NCI-H2196 treated with DMSO at 0.1 percent for 48 hours (cell line): Measurements from ENCODE around the gene TFDP1.
A peak's percentile ranks its signal among the peaks of the same experiment; 100 is the strongest.
"Not testable (repeated sequence)": the region's sequence is repeated elsewhere in the genome, so short reads cannot be mapped to it uniquely, and the experiment has no call there.

Experiments used
- DNase-seq: peaks from one replicate; lab custom pipeline; 2025; ENCODE audit not compliant: unreplicated experiment; lab: John Stamatoyannopoulos, UW

Gene TFDP1

GRCh38 chr13:113613789-113614379 is 29.3 kb downstream of the TFDP1 start:
- no peak for DNase-seq

- no peak for DNase-seq
Measured at GRCh38 chr13:113616281-113616906, 31.8 kb downstream of the TFDP1 start.

GRCh38 chr13:113616991-113617749 is 32.6 kb downstream of the TFDP1 start:
- DNase-seq = peak; percentile 39

- DNase-seq = no peak
Measured at GRCh38 chr13:113617961-113618360, 33.4 kb downstream of the TFDP1 start.

GRCh38 chr13:113618455-113618854 is 33.9 kb downstream of the TFDP1 start:
- DNase-seq = no peak

GRCh38 chr13:113620036-113620796 is 35.7 kb downstream of the TFDP1 start:
- no peak for DNase-seq

- DNase-seq = no peak
Measured at GRCh38 chr13:113621046-113621445, 36.5 kb downstream of the TFDP1 start.

GRCh38 chr13:113621498-113621897 is 36.9 kb downstream of the TFDP1 start:
- DNase-seq = not testable (repeated sequence)

GRCh38 chr13:113621986-113622550 is 37.5 kb downstream of the TFDP1 start:
- not testable (repeated sequence) for DNase-seq

- DNase-seq = no peak
Measured at GRCh38 chr13:113622791-113623490, 38.4 kb downstream of the TFDP1 start.

GRCh38 chr13:113623491-113624234 is 39.1 kb downstream of the TFDP1 start:
- DNase-seq = no peak

GRCh38 chr13:113624235-113624587 is 39.7 kb downstream of the TFDP1 start:
- DNase-seq = no peak

GRCh38 chr13:113624640-113625304 is 40.2 kb downstream of the TFDP1 start:
- DNase-seq = not testable (repeated sequence)

- DNase-seq = no peak
Measured at GRCh38 chr13:113625965-113626721, 41.6 kb downstream of the TFDP1 start.

- no peak for DNase-seq
Measured at GRCh38 chr13:113627136-113627535, 42.6 kb downstream of the TFDP1 start.

- no peak for DNase-seq
Measured at GRCh38 chr13:113628291-113629270, 44.0 kb downstream of the TFDP1 start.

- DNase-seq = no peak
Measured at GRCh38 chr13:113629866-113630265, 45.3 kb downstream of the TFDP1 start.
